RCC 7860 (cell line): ENCODE data around the gene FERMT3.
A peak's percentile ranks its signal among the peaks of the same experiment; 100 is the strongest.

Experiments
- DNase-seq: peaks from one replicate; pipeline ENCODE4 v3.0.0-alpha.2; 2015; ENCODE audit warnings: low spot score
- FAIRE-seq: peaks from 2 replicates; lab custom pipeline; 2012; peaks lifted over from hg19 to GRCh38; lab: Jason Lieb, UNC

FERMT3 gene

GRCh38 chr11:64246871-64247728, 40.6 kb downstream of the FERMT3 start, which contains the start of gene PPP1R14B:
Gene PPP1R14B, minus strand, starts transcription at chr11:64246943. Its CDS starts 270 bp downstream, at chr11:64246673.
- DNase-seq (peak; percentile 56), FAIRE-seq (no peak)

- FAIRE-seq (no peak), DNase-seq (no peak)
Observed at GRCh38 chr11:64247729-64248531, 41.4 kb downstream of the FERMT3 start.

- FAIRE-seq (no peak), DNase-seq (no peak)
Observed at GRCh38 chr11:64248578-64248977, 42.1 kb downstream of the FERMT3 start.

GRCh38 chr11:64249038-64249437, 42.5 kb downstream of the FERMT3 start:
- no peak for FAIRE-seq
- DNase-seq: no peak

GRCh38 chr11:64249563-64250414, 43.3 kb downstream of the FERMT3 start:
- DNase-seq (no peak), FAIRE-seq (no peak)

- FAIRE-seq: no peak
- no peak for DNase-seq
Observed at GRCh38 chr11:64250415-64251015, 44.0 kb downstream of the FERMT3 start.

- DNase-seq: no peak
- FAIRE-seq: no peak
Observed at GRCh38 chr11:64251016-64251752, 44.7 kb downstream of the FERMT3 start, which contains the start of gene PLCB3. Gene PLCB3, plus strand, starts transcription at chr11:64251530. Its CDS starts 120 bp downstream, at chr11:64251650.

GRCh38 chr11:64251753-64252002, 45.2 kb downstream of the FERMT3 start:
- DNase-seq: no peak
- FAIRE-seq: no peak

- DNase-seq: peak; percentile 19
- FAIRE-seq: no peak
Observed at GRCh38 chr11:64252003-64252872, 45.7 kb downstream of the FERMT3 start.

GRCh38 chr11:64253043-64253442, 46.5 kb downstream of the FERMT3 start:
- FAIRE-seq: no peak

GRCh38 chr11:64253481-64253880, 47.0 kb downstream of the FERMT3 start:
- FAIRE-seq: no peak
- no peak for DNase-seq

More at GRCh38 chr11:64253043-64253442, 46.5 kb downstream of the FERMT3 start:
- no peak for DNase-seq

- DNase-seq (no peak), FAIRE-seq (no peak)
Observed at GRCh38 chr11:64254326-64254725, 47.8 kb downstream of the FERMT3 start.

- DNase-seq (no peak), FAIRE-seq (no peak)
Observed at GRCh38 chr11:64255135-64256128, 48.9 kb downstream of the FERMT3 start.

GRCh38 chr11:64256300-64256699, 49.8 kb downstream of the FERMT3 start:
- no peak for FAIRE-seq

GRCh38 chr11:64258356-64258755, 51.8 kb downstream of the FERMT3 start:
- DNase-seq (no peak), FAIRE-seq (no peak)

More at GRCh38 chr11:64256300-64256699, 49.8 kb downstream of the FERMT3 start:
- no peak for DNase-seq

- no peak for FAIRE-seq
- no peak for DNase-seq
Observed at GRCh38 chr11:64258946-64259532, 52.5 kb downstream of the FERMT3 start.

- DNase-seq (no peak), FAIRE-seq (no peak)
Observed at GRCh38 chr11:64259533-64260067, 53.1 kb downstream of the FERMT3 start.
